Keratinocyte (primary cell): Measurements from ENCODE around the gene MORF4L1. TPM values are rescaled to one million over a fixed set of nuclear protein-coding genes. Genes with fewer than 3 reads are reported as not detected.

ENCODE experiments used
- DNase-seq: peaks from one replicate; pipeline ENCODE4 v3.0.0-alpha.2; 2011; ENCODE audit warnings: low read depth, missing footprints, low spot score
- FAIRE-seq: peaks from 2 replicates; lab custom pipeline; 2011; peaks lifted over from hg19 to GRCh38; lab: Jason Lieb, UNC
- H2AFZ ChIP-seq: 2 replicates; pipeline ENCODE4 v1.6.0; 2012; ENCODE audit warnings: low read length, control low read depth, inconsistent platforms; ENCODE audit not compliant: control insufficient read depth
- H3K27ac ChIP-seq: 2 replicates; pipeline ENCODE4 v1.5.1; 2011; ENCODE audit warnings: low read length; ENCODE audit not compliant: control insufficient read depth, insufficient read depth
- H3K27me3 ChIP-seq: 3 replicates; pipeline ENCODE4 v1.6.0; 2011; ENCODE audit warnings: low read length; ENCODE audit not compliant: control insufficient read depth, insufficient read depth; ENCODE audit errors: extremely low read depth
- H3K36me3 ChIP-seq, 2 experiments: 2 replicates in 1 of 2; 3 replicates in 1 of 2; pipeline ENCODE4 v1.5.1; 2011; ENCODE audit warnings: low read length in 2 of 2, mild to moderate bottlenecking in 1 of 2; ENCODE audit not compliant: control insufficient read depth in 2 of 2, insufficient read depth in 2 of 2; ENCODE audit errors: extremely low read depth in 1 of 2
- H3K4me1 ChIP-seq: 3 replicates; pipeline ENCODE4 v1.5.1; 2011; ENCODE audit warnings: low read length; ENCODE audit not compliant: control insufficient read depth, insufficient read depth; ENCODE audit errors: extremely low read depth
- H3K4me2 ChIP-seq: 3 replicates; pipeline ENCODE4 v1.6.0; 2011; ENCODE audit warnings: low read depth, low read length; ENCODE audit not compliant: control insufficient read depth, insufficient read depth; ENCODE audit errors: extremely low read depth
- H3K4me3 ChIP-seq, 3 experiments: fragments of 200-600 bp in 1 of 3; sonication (generic) in 1 of 3; 2 replicates in 2 of 3; 3 replicates in 1 of 3; pipeline ENCODE4 v1.5.1; 2011 to 2016; ENCODE audit warnings: low read length in 3 of 3, mild to moderate bottlenecking in 3 of 3, control low read depth in 2 of 3, inconsistent platforms in 1 of 3, low read depth in 1 of 3, mixed read lengths in 1 of 3, mixed run types in 1 of 3, moderate library complexity in 1 of 3; ENCODE audit not compliant: control insufficient read depth in 2 of 3, insufficient read depth in 2 of 3; ENCODE audit errors: extremely low read depth in 1 of 3
- H3K79me2 ChIP-seq: 2 replicates; pipeline ENCODE4 v1.6.0; 2012; ENCODE audit warnings: low read length; ENCODE audit not compliant: control insufficient read depth, insufficient read depth
- H3K9ac ChIP-seq: 3 replicates; pipeline ENCODE4 v1.6.0; 2011; ENCODE audit warnings: low read length; ENCODE audit not compliant: control insufficient read depth, insufficient read depth; ENCODE audit errors: extremely low read depth
- H3K9me1 ChIP-seq: 3 replicates; pipeline ENCODE4 v1.6.0; 2011; ENCODE audit warnings: low read length; ENCODE audit not compliant: control insufficient read depth, insufficient read depth; ENCODE audit errors: extremely low read depth
- H3K9me3 ChIP-seq: 2 replicates; pipeline ENCODE4 v1.5.1; 2012; ENCODE audit warnings: low read depth, low read length; ENCODE audit not compliant: control insufficient read depth
- H4K20me1 ChIP-seq: 3 replicates; pipeline ENCODE4 v1.6.0; 2011; ENCODE audit warnings: low read length; ENCODE audit not compliant: control insufficient read depth, insufficient read depth; ENCODE audit errors: extremely low read depth
- CTCF ChIP-seq, 3 experiments: IDR thresholded peaks in 1 of 3; conservative IDR thresholded peaks in 1 of 3; optimal IDR thresholded peaks in 1 of 3; 2 replicates in 2 of 3; 3 replicates in 1 of 3; pipeline versions ENCODE3 to v1.5.1; 2011; ENCODE audit warnings: low read length in 3 of 3, mild to moderate bottlenecking in 3 of 3, moderate library complexity in 2 of 3, control low read depth in 1 of 3, inconsistent platforms in 1 of 3; ENCODE audit not compliant: insufficient read depth in 2 of 3; ENCODE audit errors: extremely low read depth in 1 of 3
- EZH2 ChIP-seq: IDR thresholded peaks from one replicate; pipeline ENCODE4 v1.6.1; 2012; ENCODE audit warnings: inconsistent platforms, mild to moderate bottlenecking, low read length, moderate library complexity
- dilution Hi-C: fragments of 300-500 bp; cut with MboI; formaldehyde crosslinking; loops from one replicate; pipeline ENCODE4 v1.7.0; 2020; ENCODE audit warnings: low sequenced_read_pairs; ENCODE audit not compliant: extremely low pct_ligation_motif_present
- polyA plus RNA-seq, 5 experiments: library from polyadenylated mRNA; depleted of rRNA in 3 of 5; stranded (reverse) in 3 of 5; stranded (forward) in 1 of 5; unstranded in 1 of 5; fragments of >200 nt; gene quantifications; 1 replicate in 1 of 5; 2 replicates in 3 of 5; 3 replicates in 1 of 5; pipeline versions ENCODE4 v1.2.1 to v1.2.3, GENCODE V29; 2011 to 2012; ENCODE audit warnings: missing spikeins in 2 of 5, low read depth in 1 of 5, low replicate concordance in 1 of 5

Gene MORF4L1
- polyA plus RNA-seq, 1 donor (not counting 4 experiments of a cell fraction or from before 2014, with no cell fraction given) = 281 TPM

- Histone ChIP-seq H3K4me1 (no peaks in the 10 kb centered on the region), H3K9ac (no peak overlapping the region), H4K20me1 (no peaks in the 10 kb centered on the region), H3K9me3 (no peaks in the 10 kb centered on the region), H3K9me1 (no peaks in the 10 kb centered on the region), H3K4me3 (no peak overlapping the region), H3K27ac (no peak overlapping the region), H3K27me3 (peaks cover 9% of the 10 kb centered on the region), H2AFZ (no peak overlapping the region), H3K4me2 (no peak overlapping the region), H3K79me2 (no peaks in the 10 kb centered on the region), H3K36me3 (no peaks in the 10 kb centered on the region)
- FAIRE-seq = no peak
- no peak for TF ChIP-seq CTCF (optimal IDR thresholded peaks at IDR 0.05 in 1 of 3, IDR thresholded peaks at IDR 0.05 in 1 of 3, conservative IDR thresholded peaks at IDR 0.05 in 1 of 3; ENCODE audit: extremely low read depth in 1 of 3, insufficient read depth in 2 of 3, low read length in 3 of 3)
- TF ChIP-seq EZH2 = no peak
- DNase-seq = no peak
- dilution Hi-C loops = no loop called here
These were observed 36.4 kb upstream of the MORF4L1 start for GRCh38 chr15:78836333-78836732.

GRCh38 chr15:78837131-78837530 is 35.6 kb upstream of the MORF4L1 start:
- TF ChIP-seq EZH2 (no peak), CTCF (optimal IDR thresholded peaks at IDR 0.05 in 1 of 3, IDR thresholded peaks at IDR 0.05 in 1 of 3, conservative IDR thresholded peaks at IDR 0.05 in 1 of 3; ENCODE audit: extremely low read depth in 1 of 3, insufficient read depth in 2 of 3, low read length in 3 of 3) (no peak)
- H3K4me2 ChIP-seq = no peak overlapping the region
- no peaks in the 10 kb centered on the region for H3K36me3 ChIP-seq
- H3K9me1 ChIP-seq = no peaks in the 10 kb centered on the region
- H3K4me3 ChIP-seq = no peak overlapping the region
- no peak overlapping the region for H3K27ac ChIP-seq
- H2AFZ ChIP-seq = no peak overlapping the region
- no peaks in the 10 kb centered on the region for H3K4me1 ChIP-seq
- no peaks in the 10 kb centered on the region for H4K20me1 ChIP-seq
- no peak overlapping the region for H3K9ac ChIP-seq
- no peaks in the 10 kb centered on the region for H3K79me2 ChIP-seq
- H3K27me3 ChIP-seq = peaks cover under 1% of the 10 kb centered on the region
- no peak for DNase-seq
- FAIRE-seq = no peak
- H3K9me3 ChIP-seq = no peaks in the 10 kb centered on the region
- dilution Hi-C loops = no loop called here
